Measurements from ENCODE around the gene FBRSL1.

Gene FBRSL1

GRCh38 chr12:132498931-132499330, 9.0 kb downstream of the FBRSL1 start:
- no peak overlapping the region for H3K4me3 ChIP-seq (replicated peaks; ENCODE audit: insufficient read depth, low read length)
- H3K27me3 ChIP-seq (ENCODE audit: insufficient read depth, poor library complexity, severe bottlenecking): no peaks in the 10 kb centered on the region
- no peak overlapping the region for H3K27ac ChIP-seq (replicated peaks)
- TF ChIP-seq POLR2AphosphoS5 (IDR thresholded peaks at IDR 0.05; ENCODE audit: low read depth) (no peak), SPI1 (IDR thresholded peaks at IDR 0.05; ENCODE audit: borderline replicate concordance, low read depth) (no peak), GABPA (IDR thresholded peaks at IDR 0.05; ENCODE audit: low read depth) (no peak), CTCF (IDR thresholded peaks at IDR 0.05; ENCODE audit: insufficient read depth, low read length) (no peak), REST (IDR thresholded peaks at IDR 0.05; ENCODE audit: insufficient replicate concordance, low read depth) (no peak)
- DNase-seq (ENCODE audit: low read depth in 1 of 2, low spot score in 1 of 2): no peak

- H3K4me3 ChIP-seq (replicated peaks; ENCODE audit: insufficient read depth, low read length): no peak overlapping the region
- TF ChIP-seq REST (IDR thresholded peaks at IDR 0.05; ENCODE audit: insufficient replicate concordance, low read depth): no peak
- TF ChIP-seq GABPA (IDR thresholded peaks at IDR 0.05; ENCODE audit: low read depth): no peak
- TF ChIP-seq POLR2AphosphoS5 (IDR thresholded peaks at IDR 0.05; ENCODE audit: low read depth): no peak
- no peak for TF ChIP-seq CTCF (IDR thresholded peaks at IDR 0.05; ENCODE audit: insufficient read depth, low read length)
- no peak for TF ChIP-seq SPI1 (IDR thresholded peaks at IDR 0.05; ENCODE audit: borderline replicate concordance, low read depth)
- H3K27ac ChIP-seq (replicated peaks): no peak overlapping the region
- H3K27me3 ChIP-seq (ENCODE audit: insufficient read depth, poor library complexity, severe bottlenecking): no peaks in the 10 kb centered on the region
- peak in 1 of 2 experiments; percentile 61 for DNase-seq (ENCODE audit: low read depth in 1 of 2, low spot score in 1 of 2)
Measured at GRCh38 chr12:132500142-132500855, 10.3 kb downstream of the FBRSL1 start.

- no peak overlapping the region for H3K4me3 ChIP-seq (replicated peaks; ENCODE audit: insufficient read depth, low read length)
- no peak for DNase-seq (ENCODE audit: low read depth in 1 of 2, low spot score in 1 of 2)
- TF ChIP-seq GABPA (IDR thresholded peaks at IDR 0.05; ENCODE audit: low read depth): no peak
- TF ChIP-seq POLR2AphosphoS5 (IDR thresholded peaks at IDR 0.05; ENCODE audit: low read depth): no peak
- no peak for TF ChIP-seq REST (IDR thresholded peaks at IDR 0.05; ENCODE audit: insufficient replicate concordance, low read depth)
- no peak for TF ChIP-seq CTCF (IDR thresholded peaks at IDR 0.05; ENCODE audit: insufficient read depth, low read length)
- no peak for TF ChIP-seq SPI1 (IDR thresholded peaks at IDR 0.05; ENCODE audit: borderline replicate concordance, low read depth)
- no peak overlapping the region for H3K27ac ChIP-seq (replicated peaks)
- H3K27me3 ChIP-seq (ENCODE audit: insufficient read depth, poor library complexity, severe bottlenecking): no peaks in the 10 kb centered on the region
Measured at GRCh38 chr12:132500856-132501180, 10.9 kb downstream of the FBRSL1 start.

Measured in HL-60 (cell line).